Measurements from ENCODE around the gene RPL28.
"Not testable (repeated sequence)": the region's sequence is repeated elsewhere in the genome, so short reads cannot be mapped to it uniquely, and the experiment has no call there.

The RPL28 gene

DNA sequence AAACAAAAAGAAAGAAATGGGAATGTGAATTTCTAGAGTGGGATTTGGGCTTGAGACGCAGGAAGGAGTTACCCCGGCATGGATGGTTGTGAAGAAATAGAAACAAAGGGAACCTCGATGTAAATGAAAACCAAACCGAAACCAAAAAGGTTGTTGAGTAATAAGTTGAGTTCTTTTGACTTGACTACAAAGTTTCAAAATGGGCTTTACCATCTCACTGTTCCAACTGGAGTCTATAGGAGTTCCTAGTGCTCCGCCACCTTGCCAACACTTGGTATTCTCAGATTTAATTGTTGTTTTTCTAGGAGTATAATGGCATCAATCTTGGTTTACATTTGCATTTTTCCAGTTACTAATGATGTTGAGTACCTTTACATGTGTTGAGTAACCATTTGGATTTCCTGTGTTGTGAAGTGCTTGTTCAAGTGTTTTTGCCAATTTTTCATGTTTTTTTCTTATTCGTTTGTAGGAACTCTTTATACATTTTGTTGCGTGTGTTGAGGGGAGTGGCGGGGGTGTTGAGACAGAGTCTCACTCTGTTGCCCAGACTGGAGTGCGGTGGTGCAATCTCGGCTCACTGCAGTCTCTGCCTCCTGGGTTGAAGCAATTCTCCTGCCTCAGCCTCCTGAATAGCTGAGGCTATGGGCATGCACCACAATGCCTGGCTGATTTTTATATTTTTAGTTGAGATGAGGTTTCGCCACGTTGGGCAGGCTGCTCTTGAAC lies 12.6 kb downstream of the RPL28 start:
- no peak for DNase-seq (ENCODE audit: low read depth)
- no peak overlapping the region for H3K4me3 ChIP-seq (ENCODE audit: low read depth, low read length)
- no peak for TF ChIP-seq CTCF (IDR thresholded peaks at IDR 0.05; ENCODE audit: control insufficient read depth, extremely low read depth, insufficient read depth)

GRCh38 chr19:55400281-55401087 lies 14.8 kb downstream of the RPL28 start:
- H3K4me3 ChIP-seq (ENCODE audit: low read depth, low read length): no peak overlapping the region
- no peak for DNase-seq (ENCODE audit: low read depth)
- no peak for TF ChIP-seq CTCF (IDR thresholded peaks at IDR 0.05; ENCODE audit: control insufficient read depth, extremely low read depth, insufficient read depth)

DNA sequence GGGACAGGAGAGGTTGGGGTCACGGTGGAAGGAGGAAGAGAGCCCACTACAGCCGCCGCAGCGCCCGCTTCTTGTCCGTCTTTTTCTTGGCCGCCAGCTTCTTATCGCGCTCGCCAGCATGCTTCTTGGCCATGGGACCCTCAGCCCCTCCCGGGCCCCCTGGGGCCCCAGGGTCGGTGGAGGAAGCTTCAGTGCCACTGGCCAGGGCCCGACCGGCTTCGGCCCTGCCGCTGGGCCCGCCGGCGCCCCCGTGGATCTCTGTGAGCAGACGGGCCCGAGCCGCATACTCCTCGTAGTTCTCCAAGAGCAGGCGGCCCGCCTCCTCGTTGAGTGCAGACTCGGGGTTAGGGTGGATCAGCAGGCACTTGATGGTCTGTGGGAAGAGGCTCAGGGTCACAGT lies 15.7 kb downstream of the RPL28 start:
- DNase-seq (ENCODE audit: low read depth); H3K4me3 ChIP-seq (ENCODE audit: low read depth, low read length): not testable (repeated sequence)

DNA sequence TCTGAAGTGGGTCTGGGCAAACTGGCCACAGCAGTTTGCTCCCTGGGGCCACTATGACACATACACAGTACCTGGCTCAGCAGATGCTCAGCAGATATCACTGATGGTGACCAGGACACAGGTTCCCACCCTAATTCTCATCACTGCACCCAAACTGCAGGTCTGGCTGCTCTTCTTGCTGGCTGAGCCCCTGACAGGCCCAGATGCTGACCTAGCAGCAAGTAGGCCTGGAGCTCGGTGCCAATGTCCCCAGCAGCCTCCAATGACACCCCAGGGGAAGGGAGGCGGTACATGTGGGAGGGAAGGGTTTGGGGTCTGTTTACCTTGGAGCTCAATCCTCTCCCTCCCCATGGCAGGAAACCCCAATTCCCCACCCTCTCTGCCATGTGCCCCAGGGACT lies 16.8 kb downstream of the RPL28 start:
- no peak for DNase-seq (ENCODE audit: low read depth)
- no peak overlapping the region for H3K4me3 ChIP-seq (ENCODE audit: low read depth, low read length)
- TF ChIP-seq CTCF (IDR thresholded peaks at IDR 0.05; ENCODE audit: control insufficient read depth, extremely low read depth, insufficient read depth): no peak

DNA sequence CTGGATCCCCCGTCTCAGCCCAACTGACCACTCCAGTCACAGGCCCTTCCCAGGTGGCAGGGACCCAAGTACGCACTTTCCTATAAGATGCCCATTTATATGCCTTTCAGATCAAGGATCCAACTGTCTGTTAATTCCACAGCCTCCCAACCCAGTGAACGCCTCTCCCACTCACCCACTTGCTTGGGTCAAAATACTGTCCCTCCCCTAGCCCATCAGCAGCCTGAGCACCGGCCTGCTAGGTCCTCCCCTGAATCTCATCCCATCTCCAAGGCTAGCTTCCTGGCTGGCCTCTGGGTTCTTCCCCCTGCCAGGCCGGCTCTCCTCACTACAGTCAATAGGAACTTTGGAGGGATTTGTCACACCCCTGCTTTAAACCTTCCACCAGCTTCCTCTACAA lies 19.9 kb downstream of the RPL28 start:
- TF ChIP-seq CTCF (IDR thresholded peaks at IDR 0.05; ENCODE audit: control insufficient read depth, extremely low read depth, insufficient read depth): no peak
- H3K4me3 ChIP-seq (ENCODE audit: low read depth, low read length): peak overlapping the region; percentile 81; the same call in 1 of the 2 replicates
- DNase-seq (ENCODE audit: low read depth): no peak

- DNase-seq (ENCODE audit: low read depth): no peak
- TF ChIP-seq CTCF (IDR thresholded peaks at IDR 0.05; ENCODE audit: control insufficient read depth, extremely low read depth, insufficient read depth): no peak
- H3K4me3 ChIP-seq (ENCODE audit: low read depth, low read length): peak overlapping the region; percentile 81
These were observed 20.5 kb downstream of the RPL28 start for GRCh38 chr19:55406091-55406825.
